NCI-H1694 treated with DMSO at 0.1 percent for 48 hours (cell line): Measurements from ENCODE around the gene ZSCAN10.
"Not testable (repeated sequence)": the region's sequence is repeated elsewhere in the genome, so short reads cannot be mapped to it uniquely, and the experiment has no call there.

Experiments
- DNase-seq: peaks from one replicate; lab custom pipeline; 2025; lab: John Stamatoyannopoulos, UW

ZSCAN10 gene

GRCh38 chr16:3063625-3064386 lies 35.3 kb downstream of the ZSCAN10 start:
- no peak for DNase-seq

GRCh38 chr16:3062553-3062952 lies 36.5 kb downstream of the ZSCAN10 start:
- no peak for DNase-seq

DNA sequence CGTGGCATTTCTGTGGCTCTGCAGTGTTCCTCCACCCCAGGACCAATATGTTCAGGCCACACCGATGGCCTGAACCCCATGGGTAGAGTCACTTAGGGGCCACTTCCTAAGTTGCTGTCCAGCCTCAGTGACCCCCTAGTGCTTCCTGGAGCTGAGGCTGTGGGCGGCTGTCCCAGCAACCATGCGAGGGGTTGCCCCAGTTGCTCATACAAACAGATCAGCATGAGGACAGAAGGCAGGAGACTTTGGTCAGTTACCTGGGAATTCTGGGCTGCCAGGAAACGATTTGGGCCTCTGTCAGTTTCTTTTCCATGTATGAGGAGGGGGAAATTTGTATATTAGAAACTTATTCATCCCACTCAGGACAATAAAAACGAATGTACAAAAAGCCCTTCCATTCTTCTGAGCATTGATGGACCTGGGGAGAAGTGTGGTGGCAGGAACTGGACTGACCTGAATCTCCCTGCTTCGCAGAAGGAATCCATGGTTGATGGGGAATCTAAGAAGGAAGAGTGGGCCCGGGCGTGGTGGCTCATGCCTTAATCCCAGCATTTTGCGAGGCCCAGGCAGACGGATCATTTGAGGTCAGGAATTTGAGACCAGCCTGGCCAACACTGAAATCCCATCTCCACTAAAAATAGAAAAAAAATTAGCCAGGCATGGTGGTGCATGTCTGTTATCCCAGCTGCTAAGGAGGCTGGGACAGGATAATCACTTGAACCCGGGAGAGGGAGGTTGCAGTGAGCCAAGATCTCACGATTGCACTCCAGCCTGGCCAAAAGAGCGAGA lies 38.6 kb downstream of the ZSCAN10 start:
- DNase-seq: no peak

- DNase-seq: no peak
These were observed 39.3 kb downstream of the ZSCAN10 start for GRCh38 chr16:3059723-3060242.

- DNase-seq: peak; percentile 30
These were observed 39.9 kb downstream of the ZSCAN10 start for GRCh38 chr16:3059041-3059722.

DNA sequence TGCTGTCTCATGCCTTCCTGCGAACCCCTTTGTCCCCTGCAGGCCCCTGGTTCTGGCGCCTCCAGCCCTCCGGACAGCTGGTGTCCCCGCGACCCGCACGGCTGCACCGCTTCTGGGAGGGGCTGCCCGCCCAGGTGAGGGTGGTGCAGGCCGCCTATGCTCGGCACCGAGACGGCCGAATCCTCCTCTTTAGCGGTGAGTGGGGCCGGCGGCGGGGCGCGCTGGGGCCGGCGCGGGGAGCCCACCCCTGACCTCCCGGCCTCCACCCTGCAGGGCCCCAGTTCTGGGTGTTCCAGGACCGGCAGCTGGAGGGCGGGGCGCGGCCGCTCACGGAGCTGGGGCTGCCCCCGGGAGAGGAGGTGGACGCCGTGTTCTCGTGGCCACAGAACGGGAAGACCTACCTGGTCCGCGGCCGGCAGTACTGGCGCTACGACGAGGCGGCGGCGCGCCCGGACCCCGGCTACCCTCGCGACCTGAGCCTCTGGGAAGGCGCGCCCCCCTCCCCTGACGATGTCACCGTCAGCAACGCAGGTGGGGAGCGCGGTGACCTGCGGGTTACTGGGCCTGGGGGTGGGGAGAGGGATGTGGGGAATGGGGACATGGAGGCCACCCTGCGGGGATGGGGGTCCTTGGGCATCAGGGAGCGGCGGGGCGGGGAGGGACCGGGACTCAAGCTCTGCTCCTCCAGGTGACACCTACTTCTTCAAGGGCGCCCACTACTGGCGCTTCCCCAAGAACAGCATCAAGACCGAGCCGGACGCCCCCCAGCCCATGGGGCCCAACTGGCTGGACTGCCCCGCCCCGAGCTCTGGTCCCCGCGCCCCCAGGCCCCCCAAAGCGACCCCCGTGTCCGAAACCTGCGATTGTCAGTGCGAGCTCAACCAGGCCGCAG lies 40.7 kb downstream of the ZSCAN10 start:
- DNase-seq: no peak

DNA sequence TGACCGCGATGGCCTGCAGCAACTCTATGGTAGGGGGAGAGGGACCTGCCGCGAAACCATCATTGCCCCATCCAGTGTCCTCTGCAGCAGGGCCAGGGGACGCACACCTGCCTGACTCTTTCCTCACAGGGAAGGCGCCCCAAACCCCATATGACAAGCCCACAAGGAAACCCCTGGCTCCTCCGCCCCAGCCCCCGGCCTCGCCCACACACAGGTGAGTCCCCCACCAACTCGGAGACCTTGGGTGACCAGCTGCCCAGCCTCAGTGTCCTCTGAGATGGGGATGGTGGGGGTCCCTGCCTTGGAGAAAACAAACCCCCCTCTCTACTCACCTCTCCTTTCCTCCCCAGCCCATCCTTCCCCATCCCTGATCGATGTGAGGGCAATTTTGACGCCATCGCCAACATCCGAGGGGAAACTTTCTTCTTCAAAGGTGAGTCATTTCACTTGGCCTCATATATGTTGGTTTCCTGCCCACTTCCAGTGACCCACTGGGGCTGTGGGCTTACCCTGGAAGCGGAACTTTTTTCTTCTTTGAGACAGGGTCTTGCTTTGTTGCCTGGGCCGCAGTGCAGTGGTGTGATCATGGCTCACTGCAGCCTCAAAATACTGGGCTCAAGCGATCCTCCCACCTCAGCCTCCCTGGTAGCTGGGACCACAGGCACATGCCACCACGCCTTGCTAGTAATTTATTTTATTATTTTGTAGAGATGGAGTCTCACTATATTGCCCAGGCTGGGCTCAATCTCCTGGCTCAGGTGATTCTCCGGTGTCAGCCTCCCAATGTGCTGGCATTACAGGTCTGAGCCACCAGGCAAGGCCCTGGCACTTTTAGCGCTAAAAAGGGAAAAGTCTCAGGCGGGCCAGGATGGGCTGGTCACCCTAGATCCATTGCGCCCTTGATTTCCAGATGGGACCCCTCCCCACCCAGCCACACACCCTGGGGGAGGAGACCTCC lies 41.6 kb downstream of the ZSCAN10 start:
- no peak for DNase-seq

- DNase-seq: no peak
These were observed 42.5 kb downstream of the ZSCAN10 start for GRCh38 chr16:3056336-3057180.

- DNase-seq: not testable (repeated sequence)
These were observed 43.4 kb downstream of the ZSCAN10 start for GRCh38 chr16:3055734-3056115.

- no peak for DNase-seq
These were observed 43.9 kb downstream of the ZSCAN10 start for GRCh38 chr16:3054965-3055733.

DNA sequence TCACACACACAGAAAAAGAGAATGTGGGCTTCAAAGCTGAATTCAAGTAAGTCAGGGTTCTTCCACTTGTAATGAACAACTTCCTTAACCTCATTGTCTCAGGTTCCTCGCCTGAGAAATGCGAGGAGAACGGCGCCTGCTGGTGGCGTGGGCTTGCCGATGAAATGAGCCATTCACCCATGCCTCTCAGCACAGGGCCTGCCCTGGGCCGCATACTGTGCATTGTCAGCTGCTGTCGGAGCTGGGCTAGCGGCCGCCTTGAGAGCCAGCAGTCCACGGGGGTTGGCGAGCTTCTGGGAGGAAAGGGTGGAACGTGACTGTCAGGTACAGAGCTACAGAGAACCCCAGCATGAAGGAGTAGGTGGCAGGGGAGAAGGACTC lies 45.8 kb downstream of the ZSCAN10 start:
- DNase-seq: not testable (repeated sequence)

GRCh38 chr16:3052571-3053329 lies 46.3 kb downstream of the ZSCAN10 start:
- not testable (repeated sequence) for DNase-seq

- DNase-seq: no peak
These were observed 47.6 kb downstream of the ZSCAN10 start for GRCh38 chr16:3051494-3051893.

GRCh38 chr16:3051009-3051408 lies 48.1 kb downstream of the ZSCAN10 start:
- DNase-seq: no peak

DNA sequence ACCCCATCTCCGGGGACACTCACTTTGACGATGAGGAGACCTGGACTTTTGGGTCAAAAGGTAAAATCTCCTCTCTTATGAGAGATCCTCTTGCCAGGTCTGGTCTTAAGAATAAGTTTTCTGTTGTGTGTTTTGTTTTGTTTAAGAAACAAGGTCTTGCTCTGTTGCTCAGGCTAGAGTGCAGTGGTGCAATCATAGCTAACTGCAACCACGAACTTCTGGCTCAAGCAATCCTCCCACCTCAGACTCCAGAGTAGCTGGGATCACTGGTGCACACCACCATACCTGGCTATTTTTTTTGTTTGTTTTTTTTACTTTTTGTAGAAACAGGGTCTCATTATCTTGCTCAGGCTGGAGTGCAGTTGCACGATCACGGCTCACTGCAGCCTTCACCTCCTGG lies 48.6 kb downstream of the ZSCAN10 start:
- no peak for DNase-seq

- DNase-seq: no peak
These were observed 49.1 kb downstream of the ZSCAN10 start for GRCh38 chr16:3049921-3050481.

DNA sequence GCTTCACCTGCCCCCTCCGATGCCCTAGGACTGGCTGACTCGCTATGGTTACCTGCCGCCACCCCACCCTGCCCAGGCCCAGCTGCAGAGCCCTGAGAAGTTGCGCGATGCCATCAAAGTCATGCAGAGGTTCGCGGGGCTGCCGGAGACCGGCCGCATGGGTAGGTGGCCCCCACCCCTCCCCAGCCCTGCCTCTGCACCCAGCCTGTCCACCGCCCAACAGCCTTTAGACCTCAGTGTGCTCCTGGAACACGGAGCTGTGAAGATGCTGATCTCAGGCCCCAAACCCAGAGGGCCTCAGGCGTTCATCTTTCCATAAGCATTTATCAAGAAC lies 51.7 kb downstream of the ZSCAN10 start:
- no peak for DNase-seq
